NCI-H2081 (cell line): ENCODE results near the gene MFAP3L.
"Not testable (repeated sequence)": the region's sequence is repeated elsewhere in the genome, so short reads cannot be mapped to it uniquely, and the experiment has no call there.

Experiments
- DNase-seq, 2 experiments: peaks; one replicate each; lab custom pipeline; 2025; lab: John Stamatoyannopoulos, UW

MFAP3L gene

GRCh38 chr4:170026253-170027021 is at the start of gene MFAP3L:
Gene MFAP3L (minus strand): TSS chr4:170026395. CDS start chr4:170005877, 20,518 bp downstream.
- peak; percentile 79 to 86 for DNase-seq

- no peak for DNase-seq
Measured at GRCh38 chr4:170071196-170071595, 45.0 kb upstream of the MFAP3L start.

GRCh38 chr4:170068438-170069128 is 42.4 kb upstream of the MFAP3L start:
- no peak for DNase-seq

GRCh38 chr4:170059421-170059820 is 33.2 kb upstream of the MFAP3L start:
- DNase-seq = no peak

GRCh38 chr4:170058826-170059225 is 32.6 kb upstream of the MFAP3L start:
- no peak for DNase-seq

GRCh38 chr4:170057866-170058265 is 31.7 kb upstream of the MFAP3L start:
- DNase-seq = no peak

GRCh38 chr4:170052919-170053318 is 26.7 kb upstream of the MFAP3L start:
- no peak for DNase-seq

- DNase-seq = no peak
Measured at GRCh38 chr4:170051402-170051801, 25.2 kb upstream of the MFAP3L start.

- DNase-seq = no peak
Measured at GRCh38 chr4:170049766-170050165, 23.6 kb upstream of the MFAP3L start.

GRCh38 chr4:170047771-170048354 is 21.7 kb upstream of the MFAP3L start:
- peak; percentile 49 to 54 for DNase-seq

- not testable (repeated sequence) for DNase-seq
Measured at GRCh38 chr4:170046156-170046555, 20.0 kb upstream of the MFAP3L start.

GRCh38 chr4:170040031-170040680 is 14.0 kb upstream of the MFAP3L start:
- DNase-seq = no peak

GRCh38 chr4:170038769-170039168 is 12.6 kb upstream of the MFAP3L start:
- DNase-seq = peak; percentile 15 to 66

- no peak for DNase-seq
Measured at GRCh38 chr4:170038232-170038631, 12.0 kb upstream of the MFAP3L start.

- DNase-seq = no peak
Measured at GRCh38 chr4:170037481-170037880, 11.3 kb upstream of the MFAP3L start.

- no peak for DNase-seq
Measured at GRCh38 chr4:170035845-170036244, 9.7 kb upstream of the MFAP3L start.

- no peak for DNase-seq
Measured at GRCh38 chr4:170035231-170035630, 9.0 kb upstream of the MFAP3L start.

GRCh38 chr4:170033999-170034398 is 7.8 kb upstream of the MFAP3L start:
- DNase-seq = no peak

GRCh38 chr4:170030121-170030520 is 3.9 kb upstream of the MFAP3L start:
- DNase-seq = no peak

- DNase-seq = peak; percentile 86
Measured at GRCh38 chr4:170027181-170027829, 1.1 kb upstream of the MFAP3L start.

- peak in 1 of 2 experiments; percentile 22 for DNase-seq
Measured at GRCh38 chr4:170025523-170026252, 507 bp downstream of the MFAP3L start.
